GM12891 (cell line): ENCODE measurements around the gene SLC8A1.

Source experiments
- DNase-seq: peaks from one replicate; pipeline ENCODE4 v3.0.0; 2011; ENCODE audit warnings: low spot score; ENCODE audit not compliant: insufficient read length
- FAIRE-seq: peaks from 2 replicates; lab custom pipeline; 2011; peaks lifted over from hg19 to GRCh38; lab: Jason Lieb, UNC
- PAX5 ChIP-seq: IDR thresholded peaks from 2 replicates; pipeline ENCODE4 v1.6.1; 2011; ENCODE audit warnings: low read length, moderate library complexity, mild to moderate bottlenecking; ENCODE audit not compliant: insufficient read depth, severe bottlenecking
- POLR2A ChIP-seq: IDR thresholded peaks from 2 replicates; pipeline ENCODE4 v1.6.1; 2011; ENCODE audit warnings: low read depth, low read length, control low read depth
- POLR2AphosphoS5 ChIP-seq: IDR thresholded peaks from 2 replicates; pipeline ENCODE4 v1.6.1; 2011; ENCODE audit warnings: low read depth, low read length, control low read depth
- POU2F2 ChIP-seq: IDR thresholded peaks from 2 replicates; pipeline ENCODE4 v1.6.1; 2011; ENCODE audit warnings: low read depth, mild to moderate bottlenecking, control low read depth, low read length, moderate library complexity
- SPI1 ChIP-seq: IDR thresholded peaks from 2 replicates; pipeline ENCODE4 v1.6.1; 2011; ENCODE audit warnings: low read depth, low read length, control low read depth
- TAF1 ChIP-seq: IDR thresholded peaks from 2 replicates; pipeline ENCODE4 v1.6.1; 2011; ENCODE audit warnings: low read depth, low read length, control low read depth

The SLC8A1 gene

GRCh38 chr2:40126006-40126405 lies 325.9 kb downstream of the SLC8A1 start:
- FAIRE-seq (no peak), DNase-seq (no peak)
- TF ChIP-seq TAF1 (no peak), SPI1 (no peak), POLR2AphosphoS5 (no peak), PAX5 (no peak), POLR2A (no peak), POU2F2 (no peak)

- TF ChIP-seq TAF1 (no peak), PAX5 (no peak), POLR2A (no peak), SPI1 (no peak), POU2F2 (no peak), POLR2AphosphoS5 (no peak)
- DNase-seq, result no peak
- FAIRE-seq, result no peak
These were observed 328.1 kb downstream of the SLC8A1 start for GRCh38 chr2:40123746-40124145.

GRCh38 chr2:40123326-40123725 lies 328.6 kb downstream of the SLC8A1 start:
- no peak for TF ChIP-seq TAF1
- no peak for TF ChIP-seq PAX5
- TF ChIP-seq POLR2A, result no peak
- TF ChIP-seq SPI1, result no peak
- TF ChIP-seq POU2F2, result no peak
- TF ChIP-seq POLR2AphosphoS5, result no peak
- FAIRE-seq (no peak), DNase-seq (no peak)

- DNase-seq (no peak), FAIRE-seq (no peak)
- TF ChIP-seq POU2F2, result no peak
- TF ChIP-seq TAF1, result no peak
- TF ChIP-seq PAX5, result no peak
- TF ChIP-seq SPI1, result no peak
- TF ChIP-seq POLR2AphosphoS5, result no peak
- TF ChIP-seq POLR2A, result no peak
These were observed 330.9 kb downstream of the SLC8A1 start for GRCh38 chr2:40120957-40121356.

GRCh38 chr2:40120026-40120425 lies 331.9 kb downstream of the SLC8A1 start:
- FAIRE-seq, result no peak
- no peak for DNase-seq

GRCh38 chr2:40118622-40119021 lies 333.3 kb downstream of the SLC8A1 start:
- no peak for DNase-seq
- no peak for FAIRE-seq
- TF ChIP-seq POLR2A (no peak), TAF1 (no peak), POLR2AphosphoS5 (no peak), PAX5 (no peak), SPI1 (no peak), POU2F2 (no peak)

More at GRCh38 chr2:40120026-40120425, 331.9 kb downstream of the SLC8A1 start:
- no peak for TF ChIP-seq SPI1
- no peak for TF ChIP-seq POLR2AphosphoS5
- TF ChIP-seq TAF1, result no peak
- TF ChIP-seq PAX5, result no peak
- no peak for TF ChIP-seq POLR2A
- TF ChIP-seq POU2F2, result no peak

GRCh38 chr2:40115894-40116293 lies 336.0 kb downstream of the SLC8A1 start:
- DNase-seq (no peak), FAIRE-seq (no peak)
- TF ChIP-seq POLR2A (no peak), PAX5 (no peak)

- DNase-seq (no peak), FAIRE-seq (no peak)
- TF ChIP-seq POLR2AphosphoS5, result no peak
- no peak for TF ChIP-seq POU2F2
- TF ChIP-seq POLR2A, result no peak
- TF ChIP-seq TAF1, result no peak
- no peak for TF ChIP-seq SPI1
- no peak for TF ChIP-seq PAX5
These were observed 336.5 kb downstream of the SLC8A1 start for GRCh38 chr2:40115348-40115747.

GRCh38 chr2:40113997-40114396 lies 337.9 kb downstream of the SLC8A1 start:
- DNase-seq (no peak), FAIRE-seq (no peak)
- no peak for TF ChIP-seq POLR2A
- no peak for TF ChIP-seq POLR2AphosphoS5
- TF ChIP-seq PAX5, result no peak
- TF ChIP-seq POU2F2, result no peak

GRCh38 chr2:40113272-40113968 lies 338.5 kb downstream of the SLC8A1 start:
- no peak for DNase-seq

More at GRCh38 chr2:40113272-40113968, 338.5 kb downstream of the SLC8A1 start:
- TF ChIP-seq PAX5 (no peak), TAF1 (no peak), POU2F2 (no peak), POLR2A (no peak), POLR2AphosphoS5 (no peak), SPI1 (no peak)
- no peak for FAIRE-seq
